NCI-H524 treated with DMSO at 0.1 percent for 48 hours (cell line): Measurements from ENCODE around the gene LSM8.
"Not testable (repeated sequence)": the region's sequence is repeated elsewhere in the genome, so short reads cannot be mapped to it uniquely, and the experiment has no call there.

Experiments
- DNase-seq: peaks from one replicate; lab custom pipeline; 2025; lab: John Stamatoyannopoulos, UW

Gene LSM8

DNA sequence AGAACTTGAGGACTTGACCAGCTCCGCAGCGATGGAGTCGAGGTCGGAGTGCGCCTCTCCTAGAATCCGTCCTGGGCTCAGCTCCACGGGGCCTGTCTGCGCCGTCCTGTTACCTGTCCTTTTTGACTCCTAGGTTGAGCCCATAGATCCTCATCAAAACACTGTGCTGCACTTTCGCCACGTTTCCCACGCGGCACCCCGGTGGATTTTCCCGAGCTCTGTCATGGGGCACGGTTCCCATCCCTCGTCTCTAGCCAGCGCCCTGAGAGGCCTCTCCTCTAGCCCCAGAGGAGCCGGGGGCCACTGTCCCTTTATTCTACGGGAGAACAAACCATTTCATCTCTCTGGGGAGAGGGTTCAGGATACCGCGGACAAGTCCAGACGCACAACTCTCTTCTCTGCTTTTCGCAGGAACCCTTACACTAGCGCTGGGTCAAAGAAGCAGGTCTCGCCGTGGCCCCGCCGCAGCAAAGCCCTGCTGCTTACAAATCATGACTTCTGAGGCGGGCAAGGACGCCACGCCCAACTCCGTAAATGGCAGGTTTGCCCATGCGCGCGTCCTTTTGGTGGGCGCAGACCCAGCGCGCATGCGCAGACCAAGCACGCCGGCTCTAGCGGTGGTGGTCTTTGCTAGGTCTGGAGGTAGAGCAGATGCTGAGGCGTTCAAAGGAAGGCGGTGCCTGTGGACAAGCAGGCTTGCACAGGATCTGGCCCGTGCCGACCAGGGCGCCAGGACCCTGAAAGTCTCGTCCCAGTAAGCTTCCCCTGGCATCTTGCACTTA lies 30.3 kb downstream of the LSM8 start:
- DNase-seq, result peak; percentile 80

DNA sequence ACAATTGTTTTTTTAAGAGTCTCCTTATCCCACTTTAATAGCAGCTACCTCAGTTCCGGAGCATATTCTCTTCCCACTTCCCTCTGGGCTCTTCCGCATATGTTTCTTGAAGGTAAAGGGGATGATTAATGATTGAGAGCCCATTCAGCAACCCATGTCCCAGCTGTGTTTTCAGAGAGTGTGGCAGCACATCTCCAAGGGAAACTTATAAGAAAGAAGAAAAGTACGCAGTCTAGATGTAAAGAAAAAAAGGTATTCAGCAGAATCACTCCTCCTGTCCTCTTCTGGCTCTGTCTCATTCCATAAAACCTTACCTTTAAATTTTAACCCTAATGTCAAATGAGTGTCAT lies 30.8 kb downstream of the LSM8 start:
- no peak for DNase-seq

DNA sequence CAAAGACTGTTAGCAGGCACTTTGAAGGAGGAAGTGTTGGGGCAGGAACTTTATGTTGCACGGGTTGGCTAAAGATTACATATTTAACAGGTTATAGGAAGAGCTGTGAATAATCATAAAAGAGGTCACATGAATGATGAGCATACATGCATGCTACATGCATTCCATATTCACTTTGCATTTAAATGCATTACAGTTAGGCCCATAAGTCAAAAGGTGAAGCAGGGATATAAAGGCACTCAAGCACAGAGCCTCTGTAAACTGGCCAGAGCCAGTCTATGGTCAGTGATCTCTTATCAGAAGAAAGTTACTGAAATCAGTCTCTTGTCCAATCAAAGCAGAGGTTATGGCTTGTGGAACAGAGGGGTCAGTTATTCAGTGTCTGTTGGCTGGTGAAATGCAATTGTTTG lies 33.3 kb downstream of the LSM8 start:
- DNase-seq, result no peak

DNA sequence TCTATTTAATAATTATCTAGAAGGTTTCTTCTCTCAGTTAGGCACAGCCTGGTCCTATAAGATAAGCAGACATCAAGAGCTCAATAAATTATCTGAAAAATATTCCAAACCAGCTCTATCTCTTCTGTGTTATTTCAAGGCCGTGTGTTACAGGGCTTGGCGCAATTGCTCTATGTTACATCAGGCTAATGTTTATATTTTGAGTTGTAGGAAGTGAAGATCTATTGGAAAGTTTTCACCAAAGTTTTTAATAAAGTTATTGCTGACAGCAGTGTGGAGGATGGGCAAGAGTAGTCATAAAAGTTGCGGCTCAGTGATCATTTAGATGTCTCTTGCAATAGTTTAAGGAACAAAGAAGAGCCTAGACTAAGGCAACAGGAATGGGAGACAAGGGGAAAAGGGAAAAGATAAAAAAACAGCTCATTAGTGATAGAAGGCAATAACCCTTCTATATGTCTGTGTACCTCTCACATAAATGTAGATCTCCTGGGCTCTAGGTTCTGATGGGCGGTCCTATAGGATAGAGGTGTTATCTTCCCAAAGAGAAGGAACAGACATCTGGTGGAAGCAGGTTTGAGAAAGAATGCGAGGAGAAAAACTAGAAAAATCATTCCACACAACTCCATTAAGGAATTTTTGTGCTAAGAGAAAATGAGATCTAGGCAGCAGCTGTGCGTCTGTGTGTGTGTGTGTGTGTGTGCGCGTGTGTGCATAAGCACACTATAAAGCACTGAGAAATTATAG lies 34.6 kb downstream of the LSM8 start:
- DNase-seq, result no peak

DNA sequence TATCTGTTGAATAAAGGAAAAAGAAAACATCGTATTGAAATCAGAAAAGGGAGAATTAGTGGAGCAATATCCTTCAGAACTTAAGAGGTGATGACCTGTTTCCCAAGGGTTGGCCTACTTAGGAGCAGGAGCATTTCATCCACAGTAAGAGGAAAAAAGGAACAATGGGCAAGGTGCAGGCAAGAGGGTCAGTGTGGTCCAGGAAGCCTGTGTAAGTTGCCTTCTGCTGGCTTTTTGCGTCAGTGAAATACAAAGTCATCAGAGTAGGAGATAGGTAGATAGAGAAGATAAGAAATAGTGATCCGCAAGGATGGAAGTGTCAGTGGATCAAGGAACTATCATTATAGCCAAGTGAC lies 35.2 kb downstream of the LSM8 start:
- DNase-seq, result no peak

DNA sequence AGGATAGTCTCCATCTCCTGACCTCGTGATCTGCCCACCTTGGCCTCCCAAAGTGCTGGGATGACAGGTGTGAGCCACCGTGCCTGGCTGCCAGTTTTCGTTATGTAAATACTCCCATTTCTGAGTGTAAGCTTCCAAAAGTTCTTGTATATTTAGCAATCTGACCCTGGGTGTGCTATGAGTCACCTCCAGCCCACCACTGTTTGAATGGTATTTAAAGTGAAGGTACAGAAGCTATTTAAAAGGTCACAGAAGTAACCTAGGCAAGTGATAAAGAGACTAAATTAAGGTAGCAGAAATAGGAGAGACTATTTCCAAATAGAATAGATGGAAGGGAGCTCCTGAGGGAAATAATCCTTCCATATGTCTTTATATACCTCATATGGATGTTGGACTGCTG lies 36.6 kb downstream of the LSM8 start:
- no peak for DNase-seq

DNA sequence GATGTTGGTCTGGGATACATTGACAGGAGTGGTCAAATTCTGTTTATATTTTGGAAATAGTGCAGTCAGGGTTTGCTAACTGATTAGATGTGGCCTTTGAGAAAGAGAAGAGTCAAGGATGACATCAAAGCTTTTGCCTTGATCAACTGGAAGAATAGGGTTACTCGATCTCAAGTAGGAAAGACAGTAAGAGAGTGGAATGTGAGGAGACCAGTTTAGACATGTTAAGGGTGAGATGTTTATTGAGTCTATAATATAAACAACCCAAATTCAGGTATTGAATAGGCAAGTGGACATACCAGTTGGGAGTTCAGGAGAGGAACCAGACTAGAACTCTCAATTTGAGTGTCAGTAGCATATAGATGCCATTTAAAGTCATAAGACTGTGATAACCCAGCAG lies 38.6 kb downstream of the LSM8 start:
- DNase-seq, result no peak

DNA sequence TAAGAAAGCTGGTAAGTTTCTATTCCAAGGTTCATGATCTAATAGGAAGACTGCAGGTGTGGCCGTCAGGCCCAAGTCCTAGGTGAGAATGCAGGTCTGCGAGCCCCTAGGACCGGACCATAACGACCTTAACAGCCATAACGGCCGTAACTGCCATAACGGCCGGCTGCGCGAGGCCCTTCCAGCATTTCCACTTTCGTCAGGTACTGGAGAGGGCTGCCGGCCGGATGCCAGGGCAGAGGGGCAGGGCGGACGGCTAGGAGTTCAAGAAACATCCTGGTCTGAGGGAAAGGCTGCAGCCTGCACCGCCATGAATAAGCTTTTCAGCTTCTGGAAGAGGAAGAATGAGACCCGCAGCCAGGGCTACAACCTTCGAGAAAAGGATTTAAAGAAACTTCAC lies 40.6 kb downstream of the LSM8 start, which contains the start of gene ANKRD7:
TSS of gene ANKRD7 (plus strand) at position 184 of the 400 bp plus-strand sequence. CDS start at position 311, 127 bp downstream.
- DNase-seq, result no peak

DNA sequence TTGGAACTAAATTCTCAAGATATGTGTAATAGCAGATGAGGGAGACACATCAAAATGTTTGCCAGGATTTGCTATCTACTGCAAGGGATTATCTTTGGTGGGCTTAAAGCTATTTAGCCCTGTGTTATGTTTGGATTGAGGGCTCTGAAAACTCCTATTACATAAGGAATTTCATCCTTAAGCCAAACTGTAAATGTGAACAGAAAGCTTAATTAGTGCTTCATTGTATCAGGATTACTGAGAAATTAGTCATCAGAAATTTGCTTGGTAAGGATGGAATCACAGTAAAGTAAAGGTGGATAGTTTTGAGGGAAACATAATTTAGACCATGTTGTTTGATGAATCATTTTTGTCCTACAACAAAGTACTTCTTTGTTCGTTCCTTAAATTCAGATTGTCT lies 48.9 kb downstream of the LSM8 start:
- DNase-seq, result no peak

DNA sequence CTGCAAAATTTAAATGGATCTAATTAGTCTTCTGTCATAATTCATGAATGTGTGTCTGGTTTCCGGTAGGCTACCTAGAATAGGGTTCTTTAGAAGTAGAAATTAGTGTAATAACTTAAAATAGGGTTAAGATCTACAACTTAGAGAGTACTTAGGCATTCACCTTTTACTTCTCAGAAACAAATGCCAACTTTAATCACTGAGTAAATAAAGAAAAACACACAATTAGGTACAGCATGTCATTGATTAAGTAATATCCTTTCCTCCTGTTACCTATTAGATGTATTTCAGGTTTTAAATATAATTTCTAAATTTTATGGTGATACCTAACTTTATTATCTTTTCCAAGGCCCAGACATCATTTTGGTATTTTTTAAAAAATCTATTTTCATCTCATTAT lies 49.8 kb downstream of the LSM8 start:
- DNase-seq, result no peak

DNA sequence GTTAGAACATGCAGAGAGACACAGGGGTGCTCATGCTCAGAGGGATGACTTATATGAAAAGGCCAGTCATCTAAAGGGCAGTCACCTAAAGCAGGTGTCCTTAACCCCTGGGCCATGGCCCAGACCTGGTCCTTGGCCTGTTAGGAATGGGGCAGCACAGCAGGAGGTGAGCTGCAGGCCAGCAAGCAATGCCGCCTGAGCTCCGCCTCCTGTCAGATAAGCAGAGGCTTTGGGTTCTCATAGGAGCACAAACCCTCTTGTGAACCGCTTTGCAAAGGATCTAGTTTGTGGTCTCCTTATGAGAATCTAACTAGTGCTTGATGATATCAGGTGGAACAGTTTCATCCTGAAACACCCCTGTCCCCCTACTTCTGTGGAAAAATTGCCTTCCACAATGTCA lies 55.0 kb downstream of the LSM8 start:
- DNase-seq, result no peak

DNA sequence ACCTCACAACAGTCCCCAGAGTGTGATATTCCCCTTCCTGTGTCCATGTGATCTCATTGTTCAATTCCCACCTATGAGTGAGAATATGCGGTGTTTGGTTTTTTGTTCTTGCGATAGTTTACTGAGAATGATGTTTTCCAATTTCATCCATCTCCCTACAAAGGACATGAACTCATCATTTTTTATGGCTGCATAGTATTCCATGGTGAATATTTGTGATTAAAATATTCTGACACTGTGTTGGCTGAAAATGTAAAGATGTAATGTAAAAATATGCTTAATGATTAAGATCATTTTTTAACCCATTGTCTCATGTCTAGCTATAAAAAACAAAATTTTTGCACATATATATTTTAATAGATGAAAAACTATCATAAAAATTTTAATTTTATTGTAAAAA lies 56.4 kb downstream of the LSM8 start:
- DNase-seq, result not testable (repeated sequence)
